Measurements from ENCODE around the gene CARMIL3.

Gene CARMIL3

DNA sequence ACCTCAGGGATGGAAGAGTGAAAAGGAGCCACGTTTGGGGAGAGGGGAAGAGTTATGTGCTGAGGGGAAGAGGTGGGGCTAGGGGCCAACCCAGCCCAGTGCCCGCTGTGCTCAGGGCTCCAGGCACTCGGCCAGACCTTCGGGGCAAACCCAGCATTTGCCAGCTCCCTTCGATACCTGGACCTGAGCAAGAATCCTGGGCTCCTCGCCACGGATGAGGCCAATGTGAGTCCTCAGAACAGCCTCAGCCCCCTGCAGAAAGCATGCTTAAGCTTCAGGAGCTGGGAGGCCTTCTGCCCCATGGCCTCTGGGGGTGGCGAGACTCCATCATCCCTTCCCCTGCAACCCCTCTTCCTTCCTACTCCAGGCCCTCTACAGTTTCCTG, 5.0 kb downstream of the CARMIL3 start:
- Histone ChIP-seq H2AFZ (ENCODE audit: low read length) (no peak overlapping the region), H3K79me2 (ENCODE audit: insufficient read depth, low read length) (no peaks in the 10 kb centered on the region), H3K9ac (ENCODE audit: low read depth, low read length, poor library complexity, severe bottlenecking) (no peak overlapping the region), H3F3A (ENCODE audit: low read depth) (no peaks in the 10 kb centered on the region), H3K4me2 (ENCODE audit: low read depth, low read length, poor library complexity, severe bottlenecking) (no peak overlapping the region), H4K20me1 (ENCODE audit: insufficient read depth, low read length, poor library complexity, severe bottlenecking) (no peaks in the 10 kb centered on the region), H3K36me3 (ENCODE audit: insufficient read depth, low read length) (no peaks in the 10 kb centered on the region), H3K9me2 (replicated peaks; ENCODE audit: low read depth, low read length) (no peaks in the 10 kb centered on the region), H3K27me3 (ENCODE audit: insufficient read depth, low read length, poor library complexity, severe bottlenecking) (no peaks in the 10 kb centered on the region), H3K4me3 (ENCODE audit: low read length, poor library complexity, severe bottlenecking) (no peak overlapping the region), H3K9me3 (ENCODE audit: insufficient read depth, low read depth, low read length) (no peaks in the 10 kb centered on the region), H3K4me1 (ENCODE audit: insufficient read depth, low read length, poor library complexity, severe bottlenecking) (peaks cover 10% of the 10 kb centered on the region)
- TF ChIP-seq, protein P1, sequence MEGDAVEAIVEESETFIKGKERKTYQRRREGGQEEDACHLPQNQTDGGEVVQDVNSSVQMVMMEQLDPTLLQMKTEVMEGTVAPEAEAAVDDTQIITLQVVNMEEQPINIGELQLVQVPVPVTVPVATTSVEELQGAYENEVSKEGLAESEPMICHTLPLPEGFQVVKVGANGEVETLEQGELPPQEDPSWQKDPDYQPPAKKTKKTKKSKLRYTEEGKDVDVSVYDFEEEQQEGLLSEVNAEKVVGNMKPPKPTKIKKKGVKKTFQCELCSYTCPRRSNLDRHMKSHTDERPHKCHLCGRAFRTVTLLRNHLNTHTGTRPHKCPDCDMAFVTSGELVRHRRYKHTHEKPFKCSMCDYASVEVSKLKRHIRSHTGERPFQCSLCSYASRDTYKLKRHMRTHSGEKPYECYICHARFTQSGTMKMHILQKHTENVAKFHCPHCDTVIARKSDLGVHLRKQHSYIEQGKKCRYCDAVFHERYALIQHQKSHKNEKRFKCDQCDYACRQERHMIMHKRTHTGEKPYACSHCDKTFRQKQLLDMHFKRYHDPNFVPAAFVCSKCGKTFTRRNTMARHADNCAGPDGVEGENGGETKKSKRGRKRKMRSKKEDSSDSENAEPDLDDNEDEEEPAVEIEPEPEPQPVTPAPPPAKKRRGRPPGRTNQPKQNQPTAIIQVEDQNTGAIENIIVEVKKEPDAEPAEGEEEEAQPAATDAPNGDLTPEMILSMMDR (conservative IDR thresholded peaks at IDR 0.05; ENCODE audit: low read length) = no peak
- TF ChIP-seq EZH2phosphoT487 (IDR thresholded peaks at IDR 0.05; ENCODE audit: borderline replicate concordance) = no peak

DNA sequence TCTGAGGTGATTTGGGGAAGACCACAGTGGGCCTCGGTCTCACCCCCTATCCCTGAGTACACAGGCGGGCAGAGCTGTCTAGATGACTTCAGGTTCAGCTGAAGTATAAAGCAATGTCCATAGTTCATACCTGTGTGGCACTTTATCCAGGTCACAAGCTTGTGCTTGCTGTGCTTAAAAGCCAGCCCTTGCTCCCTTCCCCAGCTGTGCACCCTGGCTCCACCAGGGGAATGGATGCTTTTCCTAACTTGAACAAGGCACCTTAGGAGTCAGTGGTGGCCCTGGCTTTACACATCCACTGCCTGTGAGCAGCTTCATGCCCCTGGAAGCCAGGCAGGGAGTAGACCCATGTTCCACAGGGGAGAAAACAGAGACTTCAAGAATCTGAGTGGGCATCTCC, 5.5 kb downstream of the CARMIL3 start:
- Histone ChIP-seq H3K4me2 (ENCODE audit: low read depth, low read length, poor library complexity, severe bottlenecking) (no peak overlapping the region), H3K27me3 (ENCODE audit: insufficient read depth, low read length, poor library complexity, severe bottlenecking) (no peaks in the 10 kb centered on the region), H4K20me1 (ENCODE audit: insufficient read depth, low read length, poor library complexity, severe bottlenecking) (no peaks in the 10 kb centered on the region), H3K9me2 (replicated peaks; ENCODE audit: low read depth, low read length) (no peaks in the 10 kb centered on the region), H3K9ac (ENCODE audit: low read depth, low read length, poor library complexity, severe bottlenecking) (no peak overlapping the region), H3F3A (ENCODE audit: low read depth) (no peaks in the 10 kb centered on the region), H3K9me3 (ENCODE audit: insufficient read depth, low read depth, low read length) (no peaks in the 10 kb centered on the region), H3K4me3 (ENCODE audit: low read length, poor library complexity, severe bottlenecking) (no peak overlapping the region), H2AFZ (ENCODE audit: low read length) (no peak overlapping the region), H3K79me2 (ENCODE audit: insufficient read depth, low read length) (no peaks in the 10 kb centered on the region), H3K4me1 (ENCODE audit: insufficient read depth, low read length, poor library complexity, severe bottlenecking) (peaks cover 5% of the 10 kb centered on the region), H3K36me3 (ENCODE audit: insufficient read depth, low read length) (no peaks in the 10 kb centered on the region)
- TF ChIP-seq EZH2phosphoT487 (IDR thresholded peaks at IDR 0.05; ENCODE audit: borderline replicate concordance) = no peak
- TF ChIP-seq, protein P1 (conservative IDR thresholded peaks at IDR 0.05; ENCODE audit: low read length) = no peak

DNA sequence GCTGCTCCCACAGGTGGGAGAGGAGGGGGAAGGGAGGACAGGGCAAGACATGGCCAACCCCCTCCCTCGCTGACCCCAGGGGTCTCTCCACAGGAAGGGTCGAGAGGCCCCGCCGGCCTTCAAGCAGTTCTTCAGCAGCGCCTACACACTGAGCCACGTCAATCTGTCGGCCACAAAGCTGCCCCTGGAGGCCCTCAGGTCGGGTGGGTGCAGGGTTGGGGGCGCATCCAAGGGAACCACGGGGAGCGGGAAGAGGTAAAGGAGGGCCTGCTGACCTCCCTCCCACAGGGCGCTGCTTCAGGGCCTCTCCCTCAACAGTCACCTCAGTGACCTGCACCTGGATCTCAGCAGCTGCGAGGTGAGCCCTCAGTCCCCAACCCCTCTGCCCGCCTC, 6.1 kb downstream of the CARMIL3 start:
- TF ChIP-seq, protein P1 (conservative IDR thresholded peaks at IDR 0.05; ENCODE audit: low read length) = no peak
- no peak for TF ChIP-seq EZH2phosphoT487 (IDR thresholded peaks at IDR 0.05; ENCODE audit: borderline replicate concordance)

More for the DNA sequence above, 6.1 kb downstream of the CARMIL3 start:
- no peaks in the 10 kb centered on the region for H3K4me1 ChIP-seq (ENCODE audit: insufficient read depth, low read length, poor library complexity, severe bottlenecking)
- H3K36me3 ChIP-seq (ENCODE audit: insufficient read depth, low read length) = no peaks in the 10 kb centered on the region
- no peaks in the 10 kb centered on the region for H3K79me2 ChIP-seq (ENCODE audit: insufficient read depth, low read length)
- H3F3A ChIP-seq (ENCODE audit: low read depth) = no peaks in the 10 kb centered on the region
- no peak overlapping the region for H2AFZ ChIP-seq (ENCODE audit: low read length)
- no peak overlapping the region for H3K4me3 ChIP-seq (ENCODE audit: low read length, poor library complexity, severe bottlenecking)
- H3K9me3 ChIP-seq (ENCODE audit: insufficient read depth, low read depth, low read length) = no peaks in the 10 kb centered on the region
- H4K20me1 ChIP-seq (ENCODE audit: insufficient read depth, low read length, poor library complexity, severe bottlenecking) = no peaks in the 10 kb centered on the region
- H3K9ac ChIP-seq (ENCODE audit: low read depth, low read length, poor library complexity, severe bottlenecking) = no peak overlapping the region
- no peak overlapping the region for H3K4me2 ChIP-seq (ENCODE audit: low read depth, low read length, poor library complexity, severe bottlenecking)
- H3K27me3 ChIP-seq (ENCODE audit: insufficient read depth, low read length, poor library complexity, severe bottlenecking) = no peaks in the 10 kb centered on the region
- H3K9me2 ChIP-seq (replicated peaks; ENCODE audit: low read depth, low read length) = no peaks in the 10 kb centered on the region
